Urinary bladder (tissue), 4 donors: ENCODE results near the gene GALNT9. TPM values are rescaled to one million over a fixed set of nuclear protein-coding genes. Genes with fewer than 3 reads are reported as not detected.
"Not testable (repeated sequence)": the region's sequence is repeated elsewhere in the genome, so short reads cannot be mapped to it uniquely, and the experiment has no call there.

Experiments
- DNase-seq: peaks from one replicate; pipeline ENCODE4 v3.0.0-alpha.2; 2015; ENCODE audit errors: extremely low spot score
- H3K27ac ChIP-seq: one replicate; pipeline ENCODE4 v1.5.1; 2013; ENCODE audit warnings: low read depth, mild to moderate bottlenecking, moderate library complexity
- H3K36me3 ChIP-seq: one replicate; pipeline ENCODE4 v1.6.1; 2013; ENCODE audit warnings: mild to moderate bottlenecking, moderate library complexity; ENCODE audit not compliant: insufficient read depth
- H3K4me1 ChIP-seq: one replicate; pipeline ENCODE4 v1.6.1; 2013; ENCODE audit warnings: mild to moderate bottlenecking, moderate library complexity; ENCODE audit not compliant: insufficient read depth
- H3K4me3 ChIP-seq: one replicate; pipeline ENCODE4 v1.5.1; 2013; ENCODE audit warnings: low read depth, low read length
- WGBS: extraction: QIAGEN DNeasy Blood & Tissue Kit; methylation state at CpG from one replicate; pipeline ENCODE4 v1.1.7; 2013; 5-methylcytosine and 5-hydroxymethylcytosine counted together
- polyA plus RNA-seq: library from polyadenylated mRNA; stranded (reverse); fragments of 200-250 nt; gene quantifications from one replicate; pipeline ENCODE4 v1.2.3, GENCODE V29; 2013
- total RNA-seq: library from RNA; depleted of rRNA; stranded (reverse); fragments of >200 nt; gene quantifications from one replicate; pipeline ENCODE4 v1.2.3, GENCODE V29; 2014
- donor health status: healthy with polysubstance abuse.
- donor health status: healthy.

Gene GALNT9
- total and polyA plus RNA-seq, 2 donors = 0.60 to 2.4 TPM

DNA sequence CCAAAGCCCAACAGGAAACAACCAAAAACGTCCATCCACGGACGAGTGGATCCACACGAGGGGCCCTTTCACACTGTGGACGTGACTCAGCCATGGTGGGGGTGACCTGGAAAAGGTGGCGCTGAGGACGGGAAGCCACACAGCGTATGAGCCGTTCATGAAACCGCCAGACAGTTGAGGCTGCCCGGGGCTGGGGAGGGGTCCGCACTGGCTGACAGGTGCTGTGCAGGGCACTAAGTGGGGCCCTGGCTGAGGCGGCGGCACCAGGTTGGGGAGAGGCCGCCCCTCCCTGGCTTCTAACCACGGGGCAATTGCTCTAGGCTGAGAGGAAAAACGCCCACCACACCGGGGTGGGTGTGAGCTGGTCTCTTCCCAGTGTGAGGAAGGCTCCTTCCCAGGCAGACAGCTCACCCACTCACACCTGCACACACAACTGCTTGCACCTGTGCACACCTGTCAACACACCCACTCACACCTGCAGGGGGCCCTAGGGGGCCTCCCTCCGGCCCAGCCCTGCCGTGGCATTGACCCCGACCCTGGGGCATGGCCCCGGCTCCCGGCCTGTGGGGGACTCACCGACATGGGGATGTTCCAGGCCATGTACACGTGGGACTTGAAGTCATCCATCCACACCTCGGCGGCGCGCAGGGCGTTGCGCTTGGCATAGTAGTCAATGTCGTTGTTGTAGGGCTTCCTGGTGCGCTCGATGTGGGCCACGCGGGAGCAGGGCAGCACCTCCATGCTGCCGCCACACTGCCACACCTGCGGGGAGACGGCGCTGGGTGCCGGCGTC, 126.3 kb downstream of the GALNT9 start:
- Histone ChIP-seq H3K4me1 (no peaks in the 10 kb centered on the region), H3K36me3 (no peaks in the 10 kb centered on the region), H3K27ac (no peak overlapping the region), H3K4me3 (no peak overlapping the region)
- DNase-seq = no peak
- 86% methylated on average over 42 of the region's 42 CpGs for WGBS

DNA sequence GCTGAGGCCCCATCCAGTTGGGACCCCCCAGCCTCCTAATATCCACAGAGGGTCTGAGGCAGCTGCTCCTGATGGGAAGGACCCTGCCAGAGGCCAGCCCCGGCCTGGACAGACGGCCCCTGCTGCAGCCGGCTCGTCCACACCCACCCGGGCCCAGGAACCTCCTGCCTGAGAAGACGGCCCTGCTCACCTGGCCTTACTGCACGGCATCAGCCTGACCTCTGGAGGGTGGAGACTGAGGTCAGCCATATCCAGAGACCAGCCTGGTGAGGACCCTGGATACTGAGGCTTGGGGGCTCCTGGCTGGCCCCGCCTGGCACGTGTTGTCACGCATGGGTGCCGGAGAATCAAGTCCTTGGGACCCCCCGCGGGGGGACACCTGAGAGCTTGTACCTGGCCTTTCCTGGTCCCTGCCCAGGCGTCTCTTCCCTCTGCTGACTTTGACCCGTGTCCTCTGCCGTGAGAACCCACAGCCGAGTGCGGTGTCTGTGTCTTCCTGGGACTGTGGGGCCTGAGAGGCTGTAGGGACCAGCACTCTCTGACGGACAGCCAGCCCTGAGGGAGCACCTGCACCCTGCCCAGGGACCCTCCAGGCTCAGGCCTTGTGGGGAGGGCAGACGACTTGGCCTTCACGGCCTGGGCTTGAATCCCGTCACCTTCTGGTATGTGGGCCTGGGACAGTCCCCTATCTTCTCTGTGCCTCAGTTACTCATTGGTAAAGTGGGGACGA, 127.8 kb downstream of the GALNT9 start:
- no peak overlapping the region for H3K4me3 ChIP-seq
- WGBS = 89% methylated on average over 23 of the region's 23 CpGs
- no peak for DNase-seq
- no peak overlapping the region for H3K27ac ChIP-seq
- no peaks in the 10 kb centered on the region for H3K4me1 ChIP-seq
- no peaks in the 10 kb centered on the region for H3K36me3 ChIP-seq

DNA sequence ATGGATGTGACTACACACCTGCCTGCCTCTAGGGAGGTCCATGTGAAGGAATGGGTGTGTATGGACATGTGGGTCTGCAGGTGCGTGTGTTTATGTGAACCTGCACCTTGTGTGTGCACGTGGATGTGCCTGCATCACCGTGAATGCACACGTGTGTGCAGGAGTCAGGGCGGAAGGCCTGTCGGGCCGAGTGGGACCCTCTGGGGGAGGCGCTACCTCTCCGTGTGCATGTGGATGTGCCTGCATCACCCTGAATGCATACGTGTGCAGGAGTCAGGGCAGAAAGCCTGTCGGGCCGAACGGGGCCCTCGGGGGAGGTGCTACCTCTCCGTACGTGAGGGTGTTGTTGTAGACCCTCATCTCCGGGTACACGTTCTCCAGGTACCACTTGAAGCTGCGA, 128.6 kb downstream of the GALNT9 start:
- DNase-seq = no peak
- H3K27ac ChIP-seq = no peak overlapping the region
- no peak overlapping the region for H3K4me3 ChIP-seq
- WGBS = 87% methylated on average over 19 of the region's 19 CpGs
- no peaks in the 10 kb centered on the region for H3K4me1 ChIP-seq
- H3K36me3 ChIP-seq = no peaks in the 10 kb centered on the region

DNA sequence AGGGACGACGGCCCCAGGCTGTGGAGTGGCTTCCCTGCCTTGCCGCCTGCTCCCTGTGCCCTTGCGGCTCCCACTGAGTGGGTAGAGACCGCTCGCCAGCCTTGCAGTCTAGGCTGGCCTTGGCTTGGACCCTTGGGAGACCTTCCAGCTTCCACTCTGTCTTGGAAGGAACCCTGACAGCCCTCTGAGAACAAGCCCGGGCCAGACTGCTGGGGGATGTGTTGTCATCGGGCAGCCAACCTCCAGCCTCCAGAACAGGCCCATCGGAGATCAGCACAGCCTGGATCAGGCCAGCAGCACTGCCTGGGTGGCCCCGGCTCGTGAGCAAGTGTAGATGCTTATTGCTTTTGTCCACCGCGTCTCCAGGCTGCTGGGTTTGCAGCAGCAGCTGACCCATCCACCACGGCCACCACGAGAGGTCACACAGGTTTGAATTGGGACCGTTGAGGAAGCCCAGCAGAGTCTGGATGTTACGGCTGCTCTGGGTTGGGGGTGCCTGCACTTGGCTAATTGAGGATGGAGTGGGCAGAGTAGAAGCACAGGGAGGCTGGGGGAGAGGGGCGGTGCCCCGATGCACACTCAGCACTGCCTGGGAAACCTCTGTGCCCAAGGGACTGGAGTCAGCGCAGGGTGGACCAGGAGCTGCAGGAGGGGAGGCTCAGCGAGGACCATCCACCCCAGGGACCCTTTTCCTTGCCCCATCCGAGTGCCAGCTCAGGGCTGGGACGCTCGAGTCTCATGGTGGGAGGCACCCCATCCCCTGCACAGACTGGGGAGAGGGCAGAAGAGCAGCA, 129.7 kb downstream of the GALNT9 start:
- WGBS = 82% methylated on average over 24 of the region's 24 CpGs
- H3K27ac ChIP-seq = no peak overlapping the region
- H3K4me3 ChIP-seq = no peak overlapping the region
- no peaks in the 10 kb centered on the region for H3K36me3 ChIP-seq
- no peaks in the 10 kb centered on the region for H3K4me1 ChIP-seq
- DNase-seq = no peak

DNA sequence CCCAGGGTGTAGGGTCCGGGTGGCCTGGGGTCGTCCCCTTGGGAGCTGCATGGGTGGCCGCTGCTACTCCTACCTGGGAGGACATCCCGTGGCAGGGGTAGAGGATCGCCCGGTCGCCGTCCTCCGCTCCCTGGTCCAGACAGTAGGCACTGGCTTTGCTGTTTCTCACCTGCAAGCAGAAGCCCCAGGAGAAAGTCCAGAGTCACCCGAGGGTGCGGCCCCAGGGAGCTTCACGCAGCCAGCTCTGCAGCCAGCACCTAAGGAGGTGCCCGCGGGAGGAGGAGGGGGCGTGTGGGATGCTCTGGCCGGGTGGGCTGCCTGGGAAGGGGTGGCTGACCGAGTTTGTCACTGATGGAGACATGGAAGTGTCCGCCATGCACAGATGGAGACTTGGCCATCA, 130.3 kb downstream of the GALNT9 start:
- no peak overlapping the region for H3K4me3 ChIP-seq
- H3K36me3 ChIP-seq = no peaks in the 10 kb centered on the region
- no peaks in the 10 kb centered on the region for H3K4me1 ChIP-seq
- no peak for DNase-seq
- 83% methylated on average over 18 of the region's 18 CpGs for WGBS
- no peak overlapping the region for H3K27ac ChIP-seq

DNA sequence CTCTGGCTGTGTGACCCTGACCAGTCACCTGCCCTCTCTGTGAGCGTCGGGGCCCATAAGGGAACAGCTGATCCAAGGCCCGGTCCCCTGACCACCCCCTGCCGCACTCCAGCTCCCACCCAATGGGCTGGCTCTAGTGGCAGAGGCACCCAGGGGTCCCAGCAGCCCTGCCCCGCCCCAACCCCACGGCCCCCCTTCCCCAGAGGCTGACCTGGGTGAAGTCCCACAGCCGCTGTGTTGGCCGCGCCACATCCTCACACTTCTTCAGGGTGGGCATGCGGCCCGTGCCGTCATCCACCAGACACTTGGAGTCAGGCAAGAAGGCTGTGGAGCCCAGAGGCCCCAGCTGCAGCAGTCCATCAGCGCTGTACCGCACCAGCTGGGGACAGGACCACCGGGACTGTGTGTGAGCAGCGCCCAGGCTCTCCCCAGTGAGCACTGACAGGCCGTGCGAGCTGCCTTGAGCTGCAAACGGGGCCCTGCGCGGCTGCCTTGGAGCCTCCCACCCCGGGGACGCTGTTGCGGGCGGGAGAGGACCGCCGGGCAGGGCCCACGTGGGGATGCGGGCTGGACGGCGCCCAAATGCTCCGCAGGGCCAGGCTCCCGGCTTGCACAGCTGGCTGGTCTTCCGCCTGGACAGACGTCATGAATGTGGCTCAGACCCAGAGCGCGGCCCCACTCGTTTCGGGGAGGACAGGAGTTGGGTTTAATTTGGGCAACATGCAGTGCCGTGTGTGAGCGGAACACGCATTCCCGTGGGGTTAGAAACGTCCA, 131.6 kb downstream of the GALNT9 start:
- H3K36me3 ChIP-seq = no peaks in the 10 kb centered on the region
- H3K4me1 ChIP-seq = no peaks in the 10 kb centered on the region
- no peak overlapping the region for H3K27ac ChIP-seq
- no peak overlapping the region for H3K4me3 ChIP-seq
- 78% methylated on average over 44 of the region's 44 CpGs for WGBS
- DNase-seq = no peak

DNA sequence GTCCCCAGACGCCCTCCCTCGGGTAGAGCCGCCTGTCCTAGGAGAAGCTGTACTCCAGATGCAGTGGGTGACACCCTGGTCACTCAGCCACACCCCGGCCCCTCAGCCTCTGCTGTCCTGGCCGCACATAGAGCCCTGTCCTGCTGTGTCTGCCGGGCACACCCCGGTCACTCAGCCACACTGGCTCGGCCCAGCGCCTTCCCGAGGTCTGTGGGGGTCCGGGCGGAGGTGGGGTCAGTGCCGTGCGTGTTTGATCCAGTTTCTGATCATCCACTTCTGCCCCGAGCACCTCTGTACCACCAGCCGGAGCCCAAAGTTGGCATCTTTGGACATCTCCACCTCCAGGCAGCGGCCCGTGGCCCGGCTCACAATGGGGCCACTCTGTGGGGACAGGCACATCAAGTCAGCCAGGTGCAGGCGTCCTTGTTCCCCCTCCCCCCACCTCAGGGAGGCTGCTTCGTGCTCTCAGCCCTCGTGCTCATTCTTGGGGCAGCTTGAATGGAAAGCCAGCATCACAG, 132.5 kb downstream of the GALNT9 start:
- WGBS = 89% methylated on average over 22 of the region's 22 CpGs
- Histone ChIP-seq H3K27ac (no peak overlapping the region), H3K4me3 (no peak overlapping the region), H3K4me1 (no peaks in the 10 kb centered on the region), H3K36me3 (no peaks in the 10 kb centered on the region)
- no peak for DNase-seq

DNA sequence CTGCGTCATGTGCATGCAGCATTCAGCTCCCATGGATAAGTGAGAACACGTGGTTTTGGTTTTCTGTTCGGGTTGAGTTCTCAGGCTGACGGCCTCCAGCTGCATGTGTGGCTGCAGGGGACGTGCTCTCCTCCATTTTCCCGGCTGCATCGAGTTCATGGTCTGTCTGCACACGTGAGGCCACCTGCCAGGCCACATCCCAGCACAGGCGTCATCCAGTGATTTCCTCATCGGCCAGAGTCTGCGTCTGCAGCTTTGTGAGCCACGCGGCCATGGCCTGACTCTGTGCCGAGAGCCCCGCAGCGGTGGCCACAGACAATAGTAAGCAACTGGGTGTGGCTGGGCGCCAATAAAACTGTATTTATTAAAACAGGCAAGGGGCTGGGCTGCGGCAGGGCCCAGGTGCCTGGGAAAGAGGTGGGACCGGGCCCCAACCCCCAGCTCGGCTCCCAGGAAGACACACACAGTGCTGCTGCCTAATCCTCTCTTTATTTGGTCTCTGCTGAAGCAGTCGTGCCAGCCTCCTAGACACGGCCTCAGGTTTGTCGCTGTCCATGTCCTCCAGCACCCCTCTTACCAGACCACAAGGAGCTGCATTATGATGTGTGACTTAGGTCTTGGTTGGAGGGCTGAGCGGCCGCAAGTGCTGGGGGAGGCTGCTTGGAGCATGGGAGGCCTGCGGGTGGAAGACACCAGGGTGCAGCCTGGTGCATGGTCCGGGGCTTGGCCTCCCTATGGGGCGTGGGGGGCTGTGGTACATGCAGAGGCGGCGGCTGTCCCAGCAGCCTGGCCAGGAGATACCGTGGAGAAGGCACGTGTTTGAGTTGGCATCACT, 133.1 kb downstream of the GALNT9 start:
- Histone ChIP-seq H3K4me1 (no peaks in the 10 kb centered on the region), H3K27ac (no peak overlapping the region), H3K4me3 (no peak overlapping the region), H3K36me3 (no peaks in the 10 kb centered on the region)
- DNase-seq = no peak
- 69% methylated on average over 32 of the region's 32 CpGs for WGBS

DNA sequence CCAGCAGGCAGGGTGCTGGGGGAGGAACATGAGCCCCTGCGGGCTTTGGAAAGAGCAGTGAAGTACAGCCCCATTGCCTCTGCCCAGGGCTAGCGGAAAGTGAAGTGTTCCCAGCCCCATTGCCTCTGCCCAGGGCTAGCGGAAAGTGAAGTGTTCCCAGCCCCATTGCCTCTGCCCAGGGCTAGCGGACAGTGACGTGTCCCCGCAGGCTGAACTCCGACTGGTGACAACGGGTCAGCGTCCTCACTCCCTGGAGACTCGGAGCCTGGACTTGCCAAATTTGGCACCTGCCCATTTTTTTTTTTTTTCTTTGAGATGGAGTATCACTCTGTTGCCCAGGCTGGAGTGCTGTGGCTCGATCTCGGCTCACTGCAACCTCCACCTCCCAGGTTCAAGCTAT, 134.1 kb downstream of the GALNT9 start:
- not testable (repeated sequence) for H3K4me1 ChIP-seq, H3K4me3 ChIP-seq, H3K36me3 ChIP-seq, DNase-seq, H3K27ac ChIP-seq
- WGBS = 79% methylated on average over 12 of the region's 12 CpGs

DNA sequence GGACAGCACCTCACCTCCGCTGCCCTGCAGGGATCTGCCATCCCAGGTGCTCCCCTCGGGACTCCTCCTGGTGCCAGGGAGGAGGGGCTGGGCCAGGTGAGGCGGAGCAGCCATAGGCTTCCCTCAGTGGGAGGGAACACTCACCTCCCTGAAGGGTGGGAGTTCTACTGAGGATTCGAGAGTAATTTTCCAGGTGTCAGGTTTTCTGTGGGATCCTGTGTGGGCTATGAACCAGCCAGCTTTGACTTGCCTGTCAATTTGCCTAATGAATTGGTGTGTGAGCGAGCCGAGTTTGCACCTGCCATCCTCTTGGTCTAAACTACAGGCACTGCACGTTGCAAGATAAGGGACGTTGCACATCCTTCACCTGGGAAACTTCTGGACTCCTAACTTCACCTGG, 134.8 kb downstream of the GALNT9 start:
- no peak overlapping the region for H3K27ac ChIP-seq
- WGBS = 82% methylated on average over 8 of the region's 8 CpGs
- DNase-seq = no peak

DNA sequence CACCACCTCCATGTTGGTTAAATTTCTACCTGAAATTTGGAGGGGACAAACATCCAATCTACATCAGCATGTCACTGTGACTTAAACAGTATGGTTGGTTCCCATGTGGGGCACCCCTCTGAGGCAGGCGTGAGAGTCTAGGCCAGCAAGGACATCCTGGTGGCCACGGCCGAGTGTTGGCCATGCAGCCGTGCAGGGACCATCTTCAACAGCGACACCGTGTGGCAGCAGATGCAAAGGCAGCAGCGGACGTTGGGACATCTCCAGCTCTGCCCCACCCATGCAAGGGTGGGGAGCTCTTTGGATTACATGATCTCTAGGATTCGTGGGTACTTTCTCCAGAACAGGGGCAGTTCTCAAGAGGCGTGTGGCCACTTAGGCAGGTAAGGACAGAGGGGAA, 135.3 kb downstream of the GALNT9 start:
- DNase-seq = no peak
- Histone ChIP-seq H3K36me3 (no peaks in the 10 kb centered on the region), H3K4me3 (no peak overlapping the region), H3K27ac (no peak overlapping the region), H3K4me1 (no peaks in the 10 kb centered on the region)
- WGBS = 54% methylated on average over 10 of the region's 10 CpGs

More for the DNA sequence above, 134.8 kb downstream of the GALNT9 start:
- Histone ChIP-seq H3K4me3 (no peak overlapping the region), H3K36me3 (no peaks in the 10 kb centered on the region), H3K4me1 (no peaks in the 10 kb centered on the region)

DNA sequence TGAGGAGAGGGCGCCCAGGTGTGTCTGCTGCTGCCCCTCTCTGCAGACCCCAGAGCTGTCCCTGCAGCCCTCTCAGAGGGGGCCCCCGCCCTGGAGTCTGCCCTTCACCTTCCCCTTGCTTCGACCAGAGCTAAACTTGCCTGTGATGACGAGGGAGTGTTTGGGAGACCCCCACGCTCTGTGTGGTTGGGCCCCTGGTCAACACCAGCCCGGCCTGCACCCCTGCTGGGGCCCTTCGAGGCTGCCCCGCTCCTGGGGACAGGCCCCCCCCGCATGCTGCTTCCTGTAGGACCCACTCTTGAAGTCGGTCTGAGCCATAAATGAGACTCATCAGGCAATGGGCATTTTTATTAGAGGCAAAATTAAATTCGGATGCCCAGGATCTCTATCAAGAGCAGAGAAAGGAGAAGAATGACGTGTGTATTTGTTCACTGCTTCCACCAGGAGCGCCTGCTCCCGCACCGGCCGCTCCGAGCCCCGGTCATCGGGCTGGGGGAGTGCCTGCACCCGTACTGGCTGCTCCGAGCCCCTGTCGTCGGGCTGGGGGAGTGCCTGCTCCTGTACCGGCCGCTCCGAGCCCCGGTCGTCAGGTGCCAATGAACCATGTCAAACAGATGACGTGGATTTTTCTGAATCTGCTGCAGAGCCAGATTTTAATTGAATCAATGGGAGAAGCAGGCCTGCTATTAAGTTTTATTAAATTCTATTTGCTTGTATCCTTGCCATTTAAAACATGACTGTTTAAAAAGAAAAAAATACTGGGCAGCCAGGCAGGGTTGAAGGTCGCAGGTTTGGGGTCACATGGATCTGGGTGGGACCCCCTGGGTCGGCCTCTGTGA, 137.5 kb downstream of the GALNT9 start:
- 72% methylated on average over 31 of the region's 31 CpGs for WGBS
- Histone ChIP-seq H3K27ac (no peak overlapping the region), H3K4me3 (no peak overlapping the region), H3K4me1 (no peaks in the 10 kb centered on the region), H3K36me3 (no peaks in the 10 kb centered on the region)
- DNase-seq = peak; percentile 20
